Measurements from ENCODE around the gene EEF1A2.

GRCh38 chr20:63471002-63471716, 27.7 kb downstream of the EEF1A2 start:
- TF ChIP-seq CTCF (IDR thresholded peaks at IDR 0.05 in 8 of 11, conservative IDR thresholded peaks at IDR 0.05 in 3 of 11): no peak
- TF ChIP-seq POLR2A (IDR thresholded peaks at IDR 0.05): no peak

Data from spleen (tissue), 7 donors.